ENCODE measurements around the gene ZFAND2A. TPM values are rescaled to one million over a fixed set of nuclear protein-coding genes. Genes with fewer than 3 reads are reported as not detected.

ZFAND2A gene
- total and polyA plus RNA-seq, 7 donors = 21.6 to 231 (median 28.2) TPM

GRCh38 chr7:1193593-1194424 lies 33.8 kb upstream of the ZFAND2A start:
- Histone ChIP-seq H3K36me3 (no peaks in the 10 kb centered on the region), H3K4me1 (peaks cover 0 to 11% (median 10%) of the 10 kb centered on the region in 4 donors), H3K27ac (no peak overlapping the region), H3K27me3 (peaks cover 6 to 49% (median 26%) of the 10 kb centered on the region in 3 donors), H3K4me3 (no peak overlapping the region), H3K9me3 (no peaks in the 10 kb centered on the region)
- intact Hi-C loops (cut with DNase I) = loop anchor here (10.0 kb wide), 1 partner anchor 241 kb away; no protein-coding TSS in a partner anchor
- TF ChIP-seq POLR2A (IDR thresholded peaks at IDR 0.05) (no peak), CTCF (IDR thresholded peaks at IDR 0.05) (peak in 3 of 4 experiments; percentile 10 to 31 (median 11)), EP300 (IDR thresholded peaks at IDR 0.05) (no peak), POLR2AphosphoS5 (IDR thresholded peaks at IDR 0.05) (no peak)
- WGBS, 2 donors = 29 to 43% methylated on average over 36 of the region's 36 CpGs
- no peak for DNase-seq

DNA sequence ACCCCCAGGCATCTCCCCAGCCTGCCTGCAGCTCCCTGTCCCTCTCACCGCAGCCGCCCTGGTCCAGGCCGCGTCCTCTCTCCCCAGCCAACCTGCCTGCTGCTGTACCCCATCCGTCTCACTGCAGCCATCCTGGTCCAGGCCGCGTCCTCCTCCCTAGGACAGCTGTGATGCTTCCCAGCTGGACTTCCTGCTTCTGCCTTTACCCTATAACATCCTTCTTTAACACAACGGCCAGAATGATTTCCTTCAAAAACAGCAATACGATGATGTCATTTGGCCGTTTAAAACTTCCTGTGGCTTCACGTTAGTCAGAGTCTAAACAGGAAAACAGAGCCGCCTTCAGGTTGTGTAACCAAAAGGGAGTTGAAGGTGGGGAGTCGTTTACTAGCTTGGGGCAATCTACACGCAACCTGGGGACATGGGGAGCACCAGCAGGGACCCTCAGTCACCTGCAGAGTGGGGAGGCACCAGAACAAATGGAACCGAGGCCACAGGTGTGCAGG lies 32.2 kb upstream of the ZFAND2A start:
- Histone ChIP-seq H3K9me3 (no peaks in the 10 kb centered on the region), H3K36me3 (no peaks in the 10 kb centered on the region), H3K4me3 (no peak overlapping the region), H3K27ac (no peak overlapping the region), H3K27me3 (peaks cover 6 to 57% (median 26%) of the 10 kb centered on the region in 3 donors), H3K4me1 (no peaks in the 10 kb centered on the region)
- WGBS, 2 donors = 34 to 45% methylated on average over 15 of the region's 15 CpGs
- no peak for TF ChIP-seq EP300 (IDR thresholded peaks at IDR 0.05)
- TF ChIP-seq POLR2A (IDR thresholded peaks at IDR 0.05) = no peak
- no peak for TF ChIP-seq POLR2AphosphoS5 (IDR thresholded peaks at IDR 0.05)
- no peak for TF ChIP-seq CTCF (IDR thresholded peaks at IDR 0.05)
- intact Hi-C loops (cut with DNase I) = loop anchor here (10.0 kb wide), 1 partner anchor 243 kb away; no protein-coding TSS in a partner anchor
- DNase-seq = no peak

DNA sequence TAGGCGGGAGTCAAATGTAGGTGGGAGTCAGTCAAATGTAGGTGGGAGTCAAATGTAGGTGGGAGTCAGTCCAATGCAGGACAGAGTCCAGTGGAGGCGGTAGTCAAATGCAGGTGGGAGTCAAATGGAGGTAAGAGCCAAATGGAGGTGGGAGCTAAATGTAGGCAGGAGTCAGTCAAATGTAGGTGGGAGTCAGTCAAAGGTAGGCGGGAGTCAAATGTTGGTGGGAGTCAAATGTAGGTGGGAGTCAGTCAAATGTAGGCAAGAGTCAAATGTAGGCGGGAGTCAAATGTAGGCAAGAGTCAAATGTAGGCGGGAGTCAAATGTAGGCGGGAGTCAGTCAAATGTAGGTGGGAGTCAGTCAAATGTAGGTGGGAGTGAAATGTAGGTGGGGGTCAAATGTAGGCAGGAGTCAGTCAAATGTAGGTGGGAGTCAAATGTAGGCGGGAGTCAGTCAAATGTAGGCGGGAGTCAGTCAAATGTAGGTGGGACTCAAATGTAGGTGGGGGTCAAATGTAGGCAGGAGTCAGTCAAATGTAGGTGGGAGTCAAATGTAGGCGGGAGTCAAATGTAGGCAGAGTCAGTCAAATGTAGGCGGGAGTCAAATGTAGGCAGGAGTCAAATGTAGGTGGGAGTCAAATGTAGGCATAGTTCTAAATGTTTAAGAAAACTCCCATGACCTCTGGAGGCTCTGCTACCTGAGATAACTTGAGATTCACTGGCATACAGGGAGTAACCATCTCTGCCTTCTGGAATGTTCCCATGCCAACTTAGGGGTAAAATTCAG lies 30.2 kb upstream of the ZFAND2A start:
- H3K36me3 ChIP-seq = no peaks in the 10 kb centered on the region
- H3K4me1 ChIP-seq = no peaks in the 10 kb centered on the region
- no peaks in the 10 kb centered on the region for H3K9me3 ChIP-seq
- no peak overlapping the region for H3K4me3 ChIP-seq
- H3K27ac ChIP-seq = no peak overlapping the region
- TF ChIP-seq CTCF (IDR thresholded peaks at IDR 0.05) = no peak
- TF ChIP-seq POLR2AphosphoS5 (IDR thresholded peaks at IDR 0.05) = no peak
- no peak for TF ChIP-seq POLR2A (IDR thresholded peaks at IDR 0.05)
- TF ChIP-seq EP300 (IDR thresholded peaks at IDR 0.05) = no peak
- H3K27me3 ChIP-seq = peaks cover 6 to 72% (median 34%) of the 10 kb centered on the region in 3 donors
- DNase-seq = no peak
- intact Hi-C loops (cut with DNase I) = loop anchor here (10.0 kb wide), 1 partner anchor 245 kb away; no protein-coding TSS in a partner anchor
- WGBS, 2 donors = 89 to 96% methylated on average over 10 of the region's 10 CpGs

- peaks cover 0 to 68% (median 26%) of the 10 kb centered on the region in 3 donors for H3K27me3 ChIP-seq
- no peak overlapping the region for H3K27ac ChIP-seq
- TF ChIP-seq POLR2AphosphoS5 (IDR thresholded peaks at IDR 0.05) (no peak), CTCF (IDR thresholded peaks at IDR 0.05) (no peak), POLR2A (IDR thresholded peaks at IDR 0.05) (no peak), EP300 (IDR thresholded peaks at IDR 0.05) (no peak)
- intact Hi-C loops (cut with DNase I) = no loop called here
- no peaks in the 10 kb centered on the region for H3K4me1 ChIP-seq
- H3K9me3 ChIP-seq = no peaks in the 10 kb centered on the region
- H3K4me3 ChIP-seq = no peak overlapping the region
- no peaks in the 10 kb centered on the region for H3K36me3 ChIP-seq
- 80 to 85% methylated on average over 5 to 6 of the region's 6 CpGs for WGBS, 2 donors
- no peak for DNase-seq
Measured at GRCh38 chr7:1188720-1189294, 28.8 kb upstream of the ZFAND2A start.

All from sigmoid colon (tissue), 7 donors.